ENCODE measurements around the gene ABAT.

DNA sequence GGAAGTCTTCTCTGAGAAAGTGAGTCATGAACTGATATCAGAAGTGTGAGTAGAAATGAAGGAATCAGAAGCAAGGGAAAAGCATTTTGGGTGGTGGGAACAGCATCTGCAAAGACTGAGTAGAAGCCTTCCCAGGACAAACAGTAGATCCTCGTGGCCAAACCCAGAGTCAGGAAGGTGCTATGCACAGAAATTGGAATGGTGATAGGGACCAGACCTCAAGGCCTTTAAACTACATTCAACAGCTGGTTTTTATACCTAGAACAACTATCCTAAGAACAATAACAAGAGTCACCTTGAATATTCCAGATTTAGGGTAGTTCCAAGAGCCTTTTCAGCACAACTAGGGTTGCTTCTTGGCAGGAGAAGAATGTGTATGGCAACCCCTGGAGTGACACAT lies 15.3 kb downstream of the ABAT start:
- no peak for TF ChIP-seq ARNTL (CRISPR knock-in tag; IDR thresholded peaks at IDR 0.05; ENCODE audit: borderline replicate concordance, low read depth)
- TF ChIP-seq ZFP3 (CRISPR knock-in tag; IDR thresholded peaks at IDR 0.05), result no peak
- TF ChIP-seq SNAI2 (CRISPR knock-in tag; IDR thresholded peaks at IDR 0.05), result no peak
- TF ChIP-seq, protein P1, sequence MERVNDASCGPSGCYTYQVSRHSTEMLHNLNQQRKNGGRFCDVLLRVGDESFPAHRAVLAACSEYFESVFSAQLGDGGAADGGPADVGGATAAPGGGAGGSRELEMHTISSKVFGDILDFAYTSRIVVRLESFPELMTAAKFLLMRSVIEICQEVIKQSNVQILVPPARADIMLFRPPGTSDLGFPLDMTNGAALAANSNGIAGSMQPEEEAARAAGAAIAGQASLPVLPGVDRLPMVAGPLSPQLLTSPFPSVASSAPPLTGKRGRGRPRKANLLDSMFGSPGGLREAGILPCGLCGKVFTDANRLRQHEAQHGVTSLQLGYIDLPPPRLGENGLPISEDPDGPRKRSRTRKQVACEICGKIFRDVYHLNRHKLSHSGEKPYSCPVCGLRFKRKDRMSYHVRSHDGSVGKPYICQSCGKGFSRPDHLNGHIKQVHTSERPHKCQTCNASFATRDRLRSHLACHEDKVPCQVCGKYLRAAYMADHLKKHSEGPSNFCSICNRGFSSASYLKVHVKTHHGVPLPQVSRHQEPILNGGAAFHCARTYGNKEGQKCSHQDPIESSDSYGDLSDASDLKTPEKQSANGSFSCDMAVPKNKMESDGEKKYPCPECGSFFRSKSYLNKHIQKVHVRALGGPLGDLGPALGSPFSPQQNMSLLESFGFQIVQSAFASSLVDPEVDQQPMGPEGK (CRISPR knock-in tag; IDR thresholded peaks at IDR 0.05; ENCODE audit: borderline replicate concordance), result no peak
- TF ChIP-seq, protein P2, sequence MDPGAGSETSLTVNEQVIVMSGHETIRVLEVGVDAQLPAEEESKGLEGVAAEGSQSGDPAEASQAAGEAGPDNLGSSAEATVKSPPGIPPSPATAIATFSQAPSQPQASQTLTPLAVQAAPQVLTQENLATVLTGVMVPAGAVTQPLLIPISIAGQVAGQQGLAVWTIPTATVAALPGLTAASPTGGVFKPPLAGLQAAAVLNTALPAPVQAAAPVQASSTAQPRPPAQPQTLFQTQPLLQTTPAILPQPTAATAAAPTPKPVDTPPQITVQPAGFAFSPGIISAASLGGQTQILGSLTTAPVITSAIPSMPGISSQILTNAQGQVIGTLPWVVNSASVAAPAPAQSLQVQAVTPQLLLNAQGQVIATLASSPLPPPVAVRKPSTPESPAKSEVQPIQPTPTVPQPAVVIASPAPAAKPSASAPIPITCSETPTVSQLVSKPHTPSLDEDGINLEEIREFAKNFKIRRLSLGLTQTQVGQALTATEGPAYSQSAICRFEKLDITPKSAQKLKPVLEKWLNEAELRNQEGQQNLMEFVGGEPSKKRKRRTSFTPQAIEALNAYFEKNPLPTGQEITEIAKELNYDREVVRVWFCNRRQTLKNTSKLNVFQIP (CRISPR knock-in tag; IDR thresholded peaks at IDR 0.05; ENCODE audit: borderline replicate concordance, low read depth), result no peak
- TF ChIP-seq GLIS3 (CRISPR knock-in tag; IDR thresholded peaks at IDR 0.05), result no peak
- no peak for TF ChIP-seq RARB (CRISPR knock-in tag; IDR thresholded peaks at IDR 0.05)
- TF ChIP-seq ZC3H10 (CRISPR knock-in tag; IDR thresholded peaks at IDR 0.05), result no peak
- TF ChIP-seq BACH2 (CRISPR knock-in tag; IDR thresholded peaks at IDR 0.05; ENCODE audit: borderline replicate concordance), result no peak
- TF ChIP-seq ZFP30 (CRISPR knock-in tag; IDR thresholded peaks at IDR 0.05), result no peak
- TF ChIP-seq CSDC2 (CRISPR knock-in tag; IDR thresholded peaks at IDR 0.05), result no peak
- no peak for TF ChIP-seq ZNF565 (CRISPR knock-in tag; conservative IDR thresholded peaks at IDR 0.05; ENCODE audit: low read depth)
- no peak for TF ChIP-seq TOX (CRISPR knock-in tag; IDR thresholded peaks at IDR 0.05; ENCODE audit: borderline replicate concordance)
- TF ChIP-seq, protein P3, sequence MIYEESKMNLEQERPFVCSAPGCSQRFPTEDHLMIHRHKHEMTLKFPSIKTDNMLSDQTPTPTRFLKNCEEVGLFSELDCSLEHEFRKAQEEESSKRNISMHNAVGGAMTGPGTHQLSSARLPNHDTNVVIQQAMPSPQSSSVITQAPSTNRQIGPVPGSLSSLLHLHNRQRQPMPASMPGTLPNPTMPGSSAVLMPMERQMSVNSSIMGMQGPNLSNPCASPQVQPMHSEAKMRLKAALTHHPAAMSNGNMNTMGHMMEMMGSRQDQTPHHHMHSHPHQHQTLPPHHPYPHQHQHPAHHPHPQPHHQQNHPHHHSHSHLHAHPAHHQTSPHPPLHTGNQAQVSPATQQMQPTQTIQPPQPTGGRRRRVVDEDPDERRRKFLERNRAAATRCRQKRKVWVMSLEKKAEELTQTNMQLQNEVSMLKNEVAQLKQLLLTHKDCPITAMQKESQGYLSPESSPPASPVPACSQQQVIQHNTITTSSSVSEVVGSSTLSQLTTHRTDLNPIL (CRISPR knock-in tag; IDR thresholded peaks at IDR 0.05; ENCODE audit: low read depth), result no peak

All from SK-N-SH treated with all-trans-retinoic acid at 6 μM for 48 hours (cell line).